Measurements from ENCODE around the gene TMEM114. TPM values are rescaled to one million over a fixed set of nuclear protein-coding genes. Genes with fewer than 3 reads are reported as not detected.

TMEM114 gene
- total RNA-seq, 1 donor: not detected

GRCh38 chr16:8611886-8612600 lies 21.7 kb upstream of the TMEM114 start:
- TF ChIP-seq, protein P1, sequence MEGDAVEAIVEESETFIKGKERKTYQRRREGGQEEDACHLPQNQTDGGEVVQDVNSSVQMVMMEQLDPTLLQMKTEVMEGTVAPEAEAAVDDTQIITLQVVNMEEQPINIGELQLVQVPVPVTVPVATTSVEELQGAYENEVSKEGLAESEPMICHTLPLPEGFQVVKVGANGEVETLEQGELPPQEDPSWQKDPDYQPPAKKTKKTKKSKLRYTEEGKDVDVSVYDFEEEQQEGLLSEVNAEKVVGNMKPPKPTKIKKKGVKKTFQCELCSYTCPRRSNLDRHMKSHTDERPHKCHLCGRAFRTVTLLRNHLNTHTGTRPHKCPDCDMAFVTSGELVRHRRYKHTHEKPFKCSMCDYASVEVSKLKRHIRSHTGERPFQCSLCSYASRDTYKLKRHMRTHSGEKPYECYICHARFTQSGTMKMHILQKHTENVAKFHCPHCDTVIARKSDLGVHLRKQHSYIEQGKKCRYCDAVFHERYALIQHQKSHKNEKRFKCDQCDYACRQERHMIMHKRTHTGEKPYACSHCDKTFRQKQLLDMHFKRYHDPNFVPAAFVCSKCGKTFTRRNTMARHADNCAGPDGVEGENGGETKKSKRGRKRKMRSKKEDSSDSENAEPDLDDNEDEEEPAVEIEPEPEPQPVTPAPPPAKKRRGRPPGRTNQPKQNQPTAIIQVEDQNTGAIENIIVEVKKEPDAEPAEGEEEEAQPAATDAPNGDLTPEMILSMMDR (IDR thresholded peaks at IDR 0.05; ENCODE audit: insufficient read depth, low read depth, low read length): no peak
- no peak overlapping the region for H3K4me3 ChIP-seq (ENCODE audit: low read depth, low read length)
- no peak for DNase-seq (ENCODE audit: low read depth)

- no peak for DNase-seq (ENCODE audit: low read depth)
- TF ChIP-seq, protein P1 (IDR thresholded peaks at IDR 0.05; ENCODE audit: insufficient read depth, low read depth, low read length): no peak
- H3K4me3 ChIP-seq (ENCODE audit: low read depth, low read length): no peak overlapping the region
Measured at GRCh38 chr16:8611122-8611521, 20.8 kb upstream of the TMEM114 start.

DNA sequence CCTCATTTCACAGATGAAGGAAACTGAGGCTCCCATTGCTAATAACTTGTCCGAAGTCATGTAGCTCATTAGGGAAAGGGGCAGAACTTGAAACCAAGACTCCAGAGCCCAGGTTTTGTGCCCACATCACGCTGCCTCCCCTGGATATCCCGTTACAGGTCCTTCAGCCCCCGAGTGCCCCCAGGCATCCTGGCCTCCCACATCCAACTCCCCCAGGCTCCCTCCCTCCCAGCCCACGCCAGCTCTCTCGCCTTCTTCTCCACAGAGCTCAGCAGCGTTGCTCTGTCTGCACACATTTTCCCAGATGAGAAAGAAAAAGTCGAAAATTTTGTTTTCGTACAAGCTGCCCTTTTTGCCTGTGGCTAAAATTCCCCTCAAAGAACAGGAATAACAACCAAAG lies 16.9 kb upstream of the TMEM114 start:
- no peak overlapping the region for H3K4me3 ChIP-seq (ENCODE audit: low read depth, low read length)
- no peak for DNase-seq (ENCODE audit: low read depth)
- TF ChIP-seq, protein P1 (IDR thresholded peaks at IDR 0.05; ENCODE audit: insufficient read depth, low read depth, low read length): no peak

- TF ChIP-seq, protein P1 (IDR thresholded peaks at IDR 0.05; ENCODE audit: insufficient read depth, low read depth, low read length): no peak
- DNase-seq (ENCODE audit: low read depth): no peak
- no peak overlapping the region for H3K4me3 ChIP-seq (ENCODE audit: low read depth, low read length)
Measured at GRCh38 chr16:8605554-8605953, 15.2 kb upstream of the TMEM114 start.

- TF ChIP-seq, protein P1 (IDR thresholded peaks at IDR 0.05; ENCODE audit: insufficient read depth, low read depth, low read length): no peak
- no peak overlapping the region for H3K4me3 ChIP-seq (ENCODE audit: low read depth, low read length)
- DNase-seq (ENCODE audit: low read depth): peak; percentile 10
Measured at GRCh38 chr16:8600144-8600775, 9.9 kb upstream of the TMEM114 start.

DNA sequence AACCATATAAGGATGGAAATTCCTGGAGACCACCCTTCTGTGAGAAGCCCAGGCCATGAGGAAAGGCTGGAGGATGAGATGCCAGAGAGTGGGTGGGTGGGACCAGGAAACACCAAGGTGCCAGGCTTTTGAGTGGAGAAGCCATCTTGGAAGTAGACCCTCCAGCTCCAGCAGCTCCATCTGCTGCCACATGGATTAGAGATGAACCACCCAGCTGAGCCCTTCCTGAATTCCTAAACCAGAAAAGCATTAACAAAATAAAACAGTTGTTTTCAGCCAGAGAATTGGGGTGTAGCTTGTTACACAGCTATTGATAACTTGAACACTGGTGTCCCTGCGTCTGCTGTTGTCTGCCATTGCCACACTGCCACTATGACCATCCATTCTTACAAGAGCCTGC lies 6.3 kb upstream of the TMEM114 start:
- TF ChIP-seq, protein P1 (IDR thresholded peaks at IDR 0.05; ENCODE audit: insufficient read depth, low read depth, low read length): no peak
- no peak for DNase-seq (ENCODE audit: low read depth)
- no peak overlapping the region for H3K4me3 ChIP-seq (ENCODE audit: low read depth, low read length)

All from fibroblast of villous mesenchyme (primary cell).